HG03103 (cell line): ENCODE measurements around the gene R3HDM2.
A peak's percentile ranks its signal among the peaks of the same experiment; 100 is the strongest.

Experiments
- ATAC-seq: cut with Tn5 transposase; IDR thresholded peaks from one replicate; pipeline ENCODE4 v1.9.1; 2021; ENCODE audit warnings: low read depth; ENCODE audit not compliant: unreplicated experiment

The R3HDM2 gene

DNA sequence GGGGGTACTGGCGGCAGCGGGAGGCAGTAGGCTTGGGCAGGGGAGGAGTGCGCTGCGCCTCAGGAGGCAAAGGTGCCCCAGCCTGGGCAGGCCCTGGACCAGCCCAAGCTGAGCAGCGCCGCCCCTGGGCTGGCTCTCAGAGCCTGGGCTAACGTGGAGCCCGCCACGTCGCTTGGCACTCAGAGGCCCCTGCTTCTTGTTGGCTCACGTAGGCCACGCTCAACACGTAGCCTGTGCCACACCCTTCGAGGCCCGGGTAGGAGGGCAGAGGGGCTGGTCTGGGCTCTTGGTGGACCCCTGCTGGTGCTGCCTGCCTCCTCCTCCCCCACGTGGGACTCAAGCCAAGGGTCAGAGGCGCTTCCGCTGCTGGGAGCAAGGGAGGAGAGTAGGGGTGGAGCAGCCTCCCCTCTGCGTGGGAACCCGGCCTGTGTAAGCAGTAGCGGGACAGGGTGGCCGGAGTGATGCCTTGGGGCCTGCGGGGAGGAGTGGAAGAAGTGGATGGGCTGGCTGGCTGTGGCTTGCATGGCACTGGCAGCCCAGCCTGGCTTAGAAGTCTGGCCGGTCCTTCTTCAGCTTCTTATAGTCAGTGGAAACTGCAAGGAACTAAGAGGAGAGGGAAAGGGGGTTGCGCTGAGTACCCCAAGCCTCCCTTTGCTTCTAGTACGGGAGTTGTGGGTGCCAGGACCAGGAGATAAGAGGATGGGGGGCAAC lies 195.7 kb downstream of the R3HDM2 start:
- ATAC-seq, result no peak

DNA sequence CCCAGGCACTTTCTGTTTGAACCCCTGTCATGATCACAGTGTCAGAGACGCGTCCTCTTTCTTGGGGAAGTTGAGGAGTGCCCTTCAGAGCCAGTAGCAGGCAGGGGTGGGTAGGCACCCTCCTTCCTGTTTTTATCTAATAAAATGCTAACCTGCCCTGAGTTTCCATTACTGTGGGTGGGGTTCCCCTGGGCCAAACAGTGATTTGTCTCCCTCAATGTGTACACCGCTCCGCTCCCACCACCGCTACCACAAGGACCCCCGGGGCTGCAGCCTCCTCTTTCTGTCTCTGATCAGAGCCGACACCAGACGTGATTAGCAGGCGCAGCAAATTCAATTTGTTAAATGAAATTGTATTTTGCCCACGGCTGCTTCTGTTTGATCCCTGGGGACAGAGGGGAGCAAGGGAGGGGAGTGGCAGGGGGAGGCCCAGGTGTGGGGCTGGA lies 196.2 kb downstream of the R3HDM2 start:
- ATAC-seq, result no peak

GRCh38 chr12:57234233-57234570 lies 196.6 kb downstream of the R3HDM2 start:
- no peak for ATAC-seq

- no peak for ATAC-seq
Observed at GRCh38 chr12:57233357-57234232, 197.2 kb downstream of the R3HDM2 start.

GRCh38 chr12:57232156-57232756 lies 198.6 kb downstream of the R3HDM2 start:
- no peak for ATAC-seq

DNA sequence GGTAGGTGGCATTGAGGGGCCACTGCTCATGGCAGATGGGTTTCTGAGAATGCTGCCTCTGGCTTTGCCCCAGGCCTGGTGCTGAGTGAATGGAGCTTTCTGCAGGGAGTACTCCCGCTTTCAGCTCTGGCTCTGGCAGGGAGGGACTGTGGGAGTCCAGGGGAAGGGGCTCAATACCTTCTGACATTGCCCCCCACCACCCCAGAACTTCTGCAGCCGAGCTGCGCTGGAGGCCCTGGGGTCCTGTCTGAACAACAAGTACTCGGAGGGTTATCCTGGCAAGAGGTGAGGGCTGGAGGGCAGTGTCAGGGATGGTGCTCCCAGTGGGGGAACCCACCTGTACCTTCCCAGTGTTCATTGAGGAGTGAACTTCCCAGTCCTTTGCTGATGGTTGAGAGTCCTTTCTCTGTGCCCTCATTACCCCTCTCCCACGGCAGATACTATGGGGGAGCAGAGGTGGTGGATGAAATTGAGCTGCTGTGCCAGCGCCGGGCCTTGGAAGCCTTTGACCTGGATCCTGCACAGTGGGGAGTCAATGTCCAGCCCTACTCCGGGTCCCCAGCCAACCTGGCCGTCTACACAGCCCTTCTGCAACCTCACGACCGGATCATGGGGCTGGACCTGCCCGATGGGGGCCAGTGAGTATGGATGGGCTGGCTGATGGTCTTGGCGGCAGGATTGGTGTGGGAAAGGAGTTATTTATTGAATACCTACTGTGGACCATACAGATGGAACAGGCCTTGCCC lies 199.4 kb downstream of the R3HDM2 start:
- no peak for ATAC-seq

DNA sequence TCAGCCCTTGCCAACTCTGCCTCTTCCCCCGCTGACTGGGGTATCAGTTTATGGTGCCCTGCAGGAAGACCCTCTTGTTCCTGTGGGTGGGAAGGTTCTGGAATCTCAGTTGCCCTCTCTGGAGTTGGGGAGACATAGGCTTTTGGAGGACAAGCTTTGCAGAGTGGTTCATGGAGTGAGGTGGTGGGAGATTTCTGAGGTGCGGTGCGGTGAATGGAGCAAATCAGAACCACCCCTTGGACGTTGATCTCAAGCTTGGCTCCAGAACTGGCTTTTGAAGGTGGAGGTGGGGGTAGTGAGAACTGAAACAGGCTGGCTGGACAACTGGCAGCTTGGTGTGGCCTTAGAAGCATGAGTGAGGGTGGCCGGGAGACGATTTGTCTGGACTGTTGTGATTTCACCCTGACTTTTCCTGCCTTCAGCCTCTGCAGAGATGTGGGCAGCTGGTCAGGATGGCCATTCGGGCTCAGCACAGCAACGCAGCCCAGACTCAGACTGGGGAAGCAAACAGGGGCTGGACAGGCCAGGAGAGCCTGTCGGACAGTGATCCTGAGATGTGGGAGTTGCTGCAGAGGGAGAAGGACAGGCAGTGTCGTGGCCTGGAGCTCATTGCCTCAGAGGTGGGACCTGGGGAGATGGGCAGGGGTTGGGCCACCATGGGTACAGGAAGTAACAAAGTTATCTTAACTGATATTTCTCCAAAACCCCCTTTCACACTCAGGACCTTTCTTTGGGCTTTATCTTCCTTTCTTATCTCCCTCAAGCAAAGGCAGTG lies 200.3 kb downstream of the R3HDM2 start:
- ATAC-seq, result no peak

DNA sequence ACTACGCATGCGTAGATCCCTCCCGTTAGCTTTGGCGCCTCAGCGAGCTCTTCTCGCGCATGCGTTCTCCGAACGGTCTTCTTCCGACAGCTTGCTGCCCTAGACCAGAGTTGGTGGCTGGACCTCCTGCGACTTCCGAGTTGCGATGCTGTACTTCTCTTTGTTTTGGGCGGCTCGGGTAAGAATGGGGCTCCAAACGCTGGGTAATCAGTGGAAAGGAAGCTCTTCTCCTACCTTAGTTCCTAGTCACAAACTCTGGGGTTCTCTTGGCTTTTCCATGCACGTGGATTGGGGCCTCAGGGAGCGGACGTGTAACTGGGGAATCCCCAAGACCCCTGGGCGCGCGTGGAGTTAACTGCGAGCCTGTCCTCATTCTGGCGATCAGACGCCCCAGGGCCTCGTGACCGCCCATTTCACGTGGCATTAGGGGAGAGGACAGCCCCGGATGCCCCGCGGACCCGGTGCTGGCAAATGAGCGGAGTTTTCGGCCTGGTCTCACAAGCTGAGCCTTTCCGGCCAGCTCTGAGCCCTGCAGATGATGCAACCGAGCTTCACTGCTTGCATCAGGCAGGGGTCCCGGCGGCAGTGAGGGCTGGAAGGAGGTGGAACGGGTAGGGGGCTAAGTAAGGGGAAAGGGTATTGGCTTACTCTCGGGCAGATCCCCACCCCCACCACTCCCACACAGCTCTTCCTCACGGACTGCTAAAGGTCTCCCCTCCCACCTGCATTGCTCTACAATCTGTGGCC lies 201.0 kb downstream of the R3HDM2 start, which contains the start of gene SHMT2:
Gene SHMT2, plus strand, starts transcription at position 78 of the 747 bp plus-strand sequence. Its CDS starts 68 bp downstream, at position 146.
- ATAC-seq, result peak; percentile 35

DNA sequence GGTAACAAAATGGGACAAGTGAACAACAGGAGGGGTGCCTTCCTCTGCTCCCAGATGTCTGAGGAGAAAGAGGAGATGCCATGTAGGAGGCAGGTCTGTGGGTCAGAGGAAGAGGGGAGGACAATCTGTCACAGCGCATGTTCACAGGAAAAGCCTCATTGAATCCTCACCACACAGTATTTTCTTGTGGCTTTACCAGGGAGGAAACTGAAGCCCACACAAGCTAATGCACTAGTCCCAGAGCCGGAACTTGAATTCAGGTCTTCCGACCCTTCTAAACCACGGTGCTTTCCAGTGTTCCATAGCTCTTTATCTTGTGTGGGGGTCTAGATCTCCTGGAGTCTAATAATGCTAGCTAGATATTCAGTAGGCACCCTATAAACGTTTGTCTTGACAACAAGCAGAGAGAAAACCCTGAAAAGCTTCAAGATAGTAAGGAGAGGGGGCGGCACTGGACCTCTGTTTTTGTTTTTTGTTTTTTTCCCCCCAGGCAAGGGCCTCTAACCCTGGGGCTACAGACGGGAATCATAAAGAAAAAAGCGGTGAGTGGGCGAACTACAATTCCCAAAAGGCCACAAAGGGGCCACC lies 201.7 kb downstream of the R3HDM2 start:
- no peak for ATAC-seq

DNA sequence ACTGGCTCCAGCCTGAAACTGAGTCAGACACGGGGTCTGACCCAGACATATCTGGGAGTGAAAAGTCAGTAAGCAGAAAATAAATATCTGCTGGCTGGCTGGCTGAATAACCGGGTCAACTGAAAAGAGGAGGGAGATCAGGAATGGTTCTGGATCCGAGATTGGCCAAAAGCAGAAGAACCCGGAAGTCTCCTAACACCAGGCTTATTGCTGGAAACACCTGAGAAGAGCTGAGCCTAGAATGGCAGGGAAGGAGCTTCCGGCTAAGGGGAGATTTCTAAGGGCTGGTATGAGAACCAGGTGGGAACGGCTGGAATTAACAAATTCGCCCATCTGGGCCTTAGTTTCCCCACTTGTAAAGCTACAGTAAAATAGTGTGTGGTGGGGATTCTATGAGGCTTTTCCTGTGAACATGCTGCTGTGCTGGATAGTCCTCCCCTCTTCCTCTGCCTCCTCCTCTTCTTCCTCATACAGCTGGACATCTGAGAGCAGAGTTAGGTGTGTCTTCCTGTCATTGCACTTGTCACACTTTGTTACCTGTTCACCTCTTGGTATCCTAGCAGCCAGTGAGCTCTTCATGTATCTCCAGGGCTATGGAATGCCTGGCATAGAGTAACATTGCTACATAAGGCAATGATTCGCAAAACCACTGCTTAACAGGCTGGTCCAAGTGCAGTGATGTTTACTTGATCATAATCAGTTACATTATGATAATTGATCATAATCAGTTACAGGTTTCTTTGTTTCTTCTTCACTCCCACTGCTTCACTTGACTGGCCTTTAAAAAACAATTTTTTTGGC lies 203.3 kb downstream of the R3HDM2 start:
- no peak for ATAC-seq

DNA sequence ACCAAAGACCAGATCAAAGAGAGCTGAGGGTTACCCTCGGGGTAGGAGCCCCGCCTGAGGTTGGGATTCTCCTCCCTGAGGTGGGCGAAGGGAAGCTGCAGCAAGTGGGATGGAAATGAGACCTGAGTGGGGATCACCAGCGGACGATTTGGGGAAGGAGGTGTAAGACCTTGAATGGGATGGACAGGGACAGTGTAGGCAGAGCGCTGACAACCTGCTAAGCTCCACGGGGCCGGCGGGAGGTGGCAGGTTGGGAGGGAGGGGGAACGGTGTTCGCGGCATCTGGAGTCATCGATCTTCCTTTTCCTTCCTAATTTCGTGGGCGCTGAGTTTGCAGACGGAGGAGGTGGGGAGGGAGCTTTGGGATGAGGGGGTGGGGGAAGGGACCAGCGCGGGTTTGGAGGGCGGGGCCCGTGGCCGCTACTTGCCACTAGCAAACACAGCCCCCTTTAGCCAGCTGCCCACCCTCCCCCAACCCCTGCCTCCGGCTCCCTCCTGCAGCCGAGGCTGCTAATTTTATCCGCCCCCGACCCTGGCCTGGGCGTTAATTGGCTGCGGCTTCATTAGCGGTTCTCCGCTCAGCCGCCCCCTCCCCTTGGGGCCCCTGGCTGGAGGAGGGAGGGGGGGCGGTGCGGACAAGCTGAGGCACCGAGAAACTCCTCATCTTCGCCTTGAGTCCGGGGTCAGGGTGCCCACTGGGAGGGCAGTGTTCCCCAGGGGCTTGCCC lies 204.1 kb downstream of the R3HDM2 start:
- no peak for ATAC-seq

GRCh38 chr12:57225680-57226210 lies 205.1 kb downstream of the R3HDM2 start:
- no peak for ATAC-seq

GRCh38 chr12:57224973-57225679 lies 205.7 kb downstream of the R3HDM2 start:
- ATAC-seq, result no peak

DNA sequence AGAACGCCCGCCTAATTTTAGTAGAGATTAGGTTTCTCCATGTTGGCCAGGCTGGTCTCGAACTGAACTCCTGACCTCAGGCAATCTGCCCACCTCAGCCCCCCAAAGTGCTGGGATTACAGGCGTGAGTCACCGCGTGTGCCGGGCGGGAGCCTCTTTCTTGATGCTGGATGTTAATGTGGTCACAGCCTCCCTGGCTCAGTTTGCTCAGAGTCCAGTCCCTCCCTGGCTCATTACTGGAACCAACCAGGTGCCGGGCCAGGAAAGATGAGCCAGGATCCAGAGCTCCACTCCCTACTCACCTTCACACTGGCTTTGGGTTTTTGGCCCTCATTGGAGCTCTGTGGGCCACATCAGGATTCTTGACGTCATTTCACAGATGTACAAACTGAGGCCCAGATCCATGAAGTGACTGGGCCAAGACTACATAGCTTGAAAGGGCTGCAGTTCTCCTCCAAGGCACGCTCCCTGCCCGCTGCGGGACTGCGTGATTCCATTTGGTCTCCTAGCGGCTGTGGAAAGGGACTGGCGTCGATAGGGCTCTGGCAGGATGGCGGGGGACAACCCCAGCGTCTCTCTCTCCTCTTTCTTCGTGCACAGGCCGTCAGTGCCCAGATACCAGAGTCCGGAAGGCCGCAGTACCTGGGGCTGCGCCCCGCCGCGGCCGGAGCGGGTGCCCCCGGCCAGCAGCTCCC lies 206.4 kb downstream of the R3HDM2 start:
- no peak for ATAC-seq

DNA sequence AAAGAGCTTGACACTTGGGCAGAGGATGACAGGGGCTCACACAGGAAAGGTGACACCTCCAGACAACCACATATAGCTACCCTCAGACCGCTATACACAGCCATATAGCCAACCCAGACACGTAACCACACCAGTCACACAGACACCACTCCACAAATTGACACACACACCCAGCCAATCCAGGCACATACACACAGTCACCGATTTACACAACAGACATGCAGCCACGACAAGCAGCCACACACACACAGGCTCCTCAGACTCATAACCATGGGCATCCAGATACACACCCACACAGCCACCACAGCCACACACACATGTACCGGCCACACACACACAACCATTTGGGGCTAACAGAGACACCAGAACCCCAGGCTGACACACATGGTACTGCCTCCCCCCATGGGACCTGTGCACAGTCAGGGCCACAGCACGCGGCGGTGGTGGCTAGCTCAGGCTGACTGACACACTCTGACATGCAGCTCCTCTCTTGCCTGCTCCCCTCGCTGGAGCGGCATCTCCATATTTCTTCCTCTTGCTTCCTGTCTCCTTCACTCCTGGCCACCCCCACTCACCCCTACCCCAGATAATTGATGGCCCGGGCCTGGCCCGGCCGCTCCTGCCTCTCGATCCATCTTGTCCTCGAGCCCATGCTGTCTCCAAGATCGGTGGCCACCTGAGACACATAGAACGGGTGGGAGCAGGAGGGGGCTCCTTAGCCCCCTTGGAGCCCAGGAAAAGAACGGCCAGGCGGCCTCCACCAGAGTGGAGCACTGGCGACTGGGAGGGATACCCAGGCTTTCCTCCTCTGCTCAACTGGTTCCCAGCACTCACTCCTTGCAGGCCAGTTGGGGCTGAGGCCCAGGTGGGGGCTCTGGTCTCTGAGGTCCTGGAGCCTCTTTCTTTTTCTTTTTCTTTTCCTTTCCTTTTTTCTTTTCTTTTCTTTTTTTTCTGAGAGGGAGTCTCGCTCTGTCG lies 207.4 kb downstream of the R3HDM2 start:
- ATAC-seq, result no peak
